ENCODE results near the gene OSGIN1.

OSGIN1 gene

GRCh38 chr16:83952587-83952939 lies 477 bp upstream of the OSGIN1 start:
- in situ Hi-C loops (cut with HindIII; ENCODE audit: low pct_ligation_motif_present, low pct_unique_long_range_greater_than_20kb, low sequenced_read_pairs): no loop called here
- no peak for DNase-seq

- in situ Hi-C loops (cut with HindIII; ENCODE audit: low pct_ligation_motif_present, low pct_unique_long_range_greater_than_20kb, low sequenced_read_pairs): no loop called here
- DNase-seq: peak; percentile 76
Observed at GRCh38 chr16:83953796-83954576, 946 bp downstream of the OSGIN1 start.

GRCh38 chr16:83954577-83955016 lies 1.6 kb downstream of the OSGIN1 start:
- DNase-seq: peak; percentile 82
- in situ Hi-C loops (cut with HindIII; ENCODE audit: low pct_ligation_motif_present, low pct_unique_long_range_greater_than_20kb, low sequenced_read_pairs): no loop called here

GRCh38 chr16:83955218-83956130 lies 2.4 kb downstream of the OSGIN1 start:
- in situ Hi-C loops (cut with HindIII; ENCODE audit: low pct_ligation_motif_present, low pct_unique_long_range_greater_than_20kb, low sequenced_read_pairs): no loop called here
- DNase-seq: no peak

- in situ Hi-C loops (cut with HindIII; ENCODE audit: low pct_ligation_motif_present, low pct_unique_long_range_greater_than_20kb, low sequenced_read_pairs): no loop called here
Observed at GRCh38 chr16:83956336-83957289, 3.6 kb downstream of the OSGIN1 start.

GRCh38 chr16:83957296-83957855 lies 4.3 kb downstream of the OSGIN1 start:
- in situ Hi-C loops (cut with HindIII; ENCODE audit: low pct_ligation_motif_present, low pct_unique_long_range_greater_than_20kb, low sequenced_read_pairs): no loop called here
- no peak for DNase-seq

More at GRCh38 chr16:83956336-83957289, 3.6 kb downstream of the OSGIN1 start:
- DNase-seq: peak; percentile 83

- in situ Hi-C loops (cut with HindIII; ENCODE audit: low pct_ligation_motif_present, low pct_unique_long_range_greater_than_20kb, low sequenced_read_pairs): no loop called here
- no peak for DNase-seq
Observed at GRCh38 chr16:83958137-83958845, 5.3 kb downstream of the OSGIN1 start.

- in situ Hi-C loops (cut with HindIII; ENCODE audit: low pct_ligation_motif_present, low pct_unique_long_range_greater_than_20kb, low sequenced_read_pairs): no loop called here
- DNase-seq: no peak
Observed at GRCh38 chr16:83958846-83959565, 6.0 kb downstream of the OSGIN1 start.

GRCh38 chr16:83959656-83960434 lies 6.8 kb downstream of the OSGIN1 start:
- DNase-seq: no peak
- in situ Hi-C loops (cut with HindIII; ENCODE audit: low pct_ligation_motif_present, low pct_unique_long_range_greater_than_20kb, low sequenced_read_pairs): no loop called here

- in situ Hi-C loops (cut with HindIII; ENCODE audit: low pct_ligation_motif_present, low pct_unique_long_range_greater_than_20kb, low sequenced_read_pairs): no loop called here
- no peak for DNase-seq
Observed at GRCh38 chr16:83960521-83961249, 7.6 kb downstream of the OSGIN1 start.

GRCh38 chr16:83961591-83961990 lies 8.6 kb downstream of the OSGIN1 start:
- in situ Hi-C loops (cut with HindIII; ENCODE audit: low pct_ligation_motif_present, low pct_unique_long_range_greater_than_20kb, low sequenced_read_pairs): no loop called here
- no peak for DNase-seq

GRCh38 chr16:83963277-83964119 lies 10.5 kb downstream of the OSGIN1 start:
- DNase-seq: no peak
- in situ Hi-C loops (cut with HindIII; ENCODE audit: low pct_ligation_motif_present, low pct_unique_long_range_greater_than_20kb, low sequenced_read_pairs): no loop called here

- in situ Hi-C loops (cut with HindIII; ENCODE audit: low pct_ligation_motif_present, low pct_unique_long_range_greater_than_20kb, low sequenced_read_pairs): no loop called here
- DNase-seq: no peak
Observed at GRCh38 chr16:83964684-83965443, 11.8 kb downstream of the OSGIN1 start.

- no peak for DNase-seq
- in situ Hi-C loops (cut with HindIII; ENCODE audit: low pct_ligation_motif_present, low pct_unique_long_range_greater_than_20kb, low sequenced_read_pairs): no loop called here
Observed at GRCh38 chr16:83965444-83966152, 12.6 kb downstream of the OSGIN1 start.

All from ACHN (cell line).